ENCODE data around the gene SPATS2L.

- no peak for TF ChIP-seq ZNF274 (IDR thresholded peaks at IDR 0.05; ENCODE audit: low read depth, low read length)
- no peak for TF ChIP-seq YY1 (IDR thresholded peaks at IDR 0.05; ENCODE audit: insufficient read depth, insufficient read length)
- no peak for TF ChIP-seq SUZ12 (IDR thresholded peaks at IDR 0.05; ENCODE audit: extremely low read depth, insufficient read depth, insufficient read length)
Observed at GRCh38 chr2:200329798-200330197, 23.3 kb downstream of the SPATS2L start.

Data from NT2/D1 (cell line).